Upper lobe of left lung (tissue), 6 donors: Measurements from ENCODE around the gene NLRP1. TPM values are rescaled to one million over a fixed set of nuclear protein-coding genes. Genes with fewer than 3 reads are reported as not detected.
A peak's percentile ranks its signal among the peaks of the same experiment; 100 is the strongest.

Experiments used
- ATAC-seq, 2 donors: fragments of 200-7000 bp; cut with Tn5 transposase; one replicate each; pipeline ENCODE4 v1.9.1; 2022; ENCODE audit warnings: mild to moderate bottlenecking in 2 of 2, moderate library complexity in 2 of 2; ENCODE audit not compliant: low FRiP score in 2 of 2
- DNase-seq, 2 donors: peaks; one replicate each; pipeline ENCODE4 v3.0.0-alpha.2; 2019 to 2020
- H3K27ac ChIP-seq, 4 donors: fragments of 200-600 bp; sonication (generic); one replicate each; pipeline ENCODE4 v1.5.1; 2016 to 2019
- H3K27me3 ChIP-seq, 4 donors: fragments of 200-600 bp; sonication (generic); one replicate each; pipeline ENCODE4 v1.5.1; 2017 to 2019
- H3K36me3 ChIP-seq, 4 donors: fragments of 200-600 bp; sonication (generic); one replicate each; pipeline ENCODE4 v1.5.1; 2016 to 2019
- H3K4me1 ChIP-seq, 4 donors: fragments of 200-600 bp; sonication (generic); one replicate each; pipeline ENCODE4 v1.5.1; 2018 to 2019
- H3K4me3 ChIP-seq, 4 donors: fragments of 200-600 bp; sonication (generic); one replicate each; pipeline ENCODE4 v1.5.1; 2017 to 2019; ENCODE audit warnings: mild to moderate bottlenecking in 2 of 4, moderate library complexity in 1 of 4
- H3K9me3 ChIP-seq, 4 donors: fragments of 200-600 bp; sonication (generic); one replicate each; pipeline ENCODE4 v1.5.1; 2018 to 2019
- EP300 ChIP-seq, 4 donors: sonication (generic); formaldehyde crosslinking; IDR thresholded peaks; one replicate each; pipeline ENCODE4 v1.5.1; 2017; ENCODE audit warnings: antibody characterized with exemption in 4 of 4, control low read depth in 2 of 4
- POLR2A ChIP-seq, 4 donors: fragments of 450-650 bp; IDR thresholded peaks; one replicate each; pipeline ENCODE4 v1.5.1; 2016 to 2017; ENCODE audit warnings: antibody characterized with exemption in 4 of 4, mild to moderate bottlenecking in 2 of 4
- POLR2AphosphoS5 ChIP-seq, 2 donors: sonication (generic); formaldehyde crosslinking; IDR thresholded peaks; one replicate each; pipeline ENCODE4 v1.5.1; 2017; ENCODE audit warnings: antibody characterized with exemption in 2 of 2
- WGBS, 2 donors: methylation state at CpG; one replicate each; pipeline ENCODE4 v1.1.5; 2017 to 2018; 5-methylcytosine and 5-hydroxymethylcytosine counted together
- total RNA-seq, 6 donors: library from RNA; depleted of rRNA in 4 of 6; stranded (reverse); fragments of >200 nt in 4 of 6; gene quantifications; one replicate each; pipeline versions ENCODE4 v1.1.0 to v1.2.1, GENCODE V29; 2016 to 2021
- TF ChIP-seq, protein P1 (sequence below), 6 experiments: fragments of 450-650 bp in 4 of 6; fragments of 200-600 bp in 2 of 6; sonication (generic) in 2 of 6; IDR thresholded peaks; one replicate each; pipeline ENCODE4 v1.5.1; 2016 to 2019; ENCODE audit warnings: antibody characterized with exemption in 6 of 6
- donor health status: DM: no; HTN: no; CAD: no; lungs with moderate emphysema.
- donor health status: DM: no; HTN: yes; CAD: no; lungs with severe emphysema.

NLRP1 gene
- total RNA-seq, 6 donors from 2014 or later = 24.3 to 137 (median 41.5) TPM

DNA sequence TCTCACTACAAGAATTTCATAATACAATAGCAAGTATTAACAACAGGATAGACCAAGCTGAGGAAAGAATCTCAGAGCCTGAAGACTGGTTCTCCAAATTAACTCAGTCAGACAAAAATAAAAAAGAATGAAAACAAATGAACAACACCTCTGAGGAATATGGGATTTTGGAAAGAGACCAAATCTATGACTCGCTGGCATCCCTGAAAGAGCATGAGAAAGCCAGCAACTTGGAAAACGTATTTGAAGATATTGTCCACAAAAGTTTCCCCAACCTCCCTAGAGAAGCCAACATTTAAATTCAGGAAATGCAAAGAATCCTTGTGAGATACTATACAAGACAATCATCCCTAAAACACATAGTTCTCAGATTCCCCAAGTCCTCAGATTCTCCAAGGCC lies 20.9 kb downstream of the NLRP1 start:
- Histone ChIP-seq H3K4me1 (no peaks in the 10 kb centered on the region), H3K9me3 (no peaks in the 10 kb centered on the region), H3K4me3 (no peak overlapping the region), H3K27me3 (no peaks in the 10 kb centered on the region), H3K27ac (no peak overlapping the region), H3K36me3 (peaks cover 0 to 25% (median 10%) of the 10 kb centered on the region in 4 donors)
- TF ChIP-seq POLR2A (IDR thresholded peaks at IDR 0.05) = no peak
- TF ChIP-seq EP300 (IDR thresholded peaks at IDR 0.05) = no peak
- no peak for TF ChIP-seq POLR2AphosphoS5 (IDR thresholded peaks at IDR 0.05)
- ATAC-seq (no peak), DNase-seq (no peak)
- 86 to 92% methylated on average over 2 of the region's 2 CpGs for WGBS, 2 donors

DNA sequence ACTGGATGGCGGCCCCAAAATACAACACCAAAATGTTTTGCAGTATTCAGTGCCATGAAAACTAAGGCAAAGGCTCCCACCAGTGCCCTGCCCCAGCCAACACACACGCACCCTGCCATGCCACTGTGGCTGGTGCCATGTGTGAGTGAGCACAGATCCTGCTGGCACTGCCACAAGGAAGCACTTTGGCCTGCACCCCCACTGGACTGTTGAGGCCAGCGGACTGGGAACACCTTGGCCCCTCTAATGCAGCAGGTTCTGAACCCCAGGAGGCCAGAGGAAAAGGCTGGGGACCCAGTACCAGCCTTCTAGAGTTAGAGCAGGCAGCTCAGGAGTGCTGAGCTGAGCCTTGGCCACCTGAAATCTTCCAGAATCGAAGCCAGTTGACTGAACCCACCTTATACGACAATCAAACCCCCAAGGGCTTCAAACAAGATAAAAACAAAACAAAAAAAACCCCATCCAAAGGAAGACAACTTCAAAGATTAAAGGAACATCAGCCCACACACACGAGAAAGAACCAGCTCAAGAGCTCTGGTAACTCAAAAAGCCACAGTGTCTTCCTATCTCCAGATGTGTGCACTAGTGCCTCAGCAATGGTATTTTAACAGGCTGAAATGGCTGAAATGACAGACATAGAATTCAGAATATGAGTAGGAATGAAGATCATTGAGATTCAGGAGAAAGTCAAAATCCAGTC lies 21.5 kb downstream of the NLRP1 start:
- H3K27me3 ChIP-seq = no peaks in the 10 kb centered on the region
- ATAC-seq (peak in 1 of 2 donors; percentile 28), DNase-seq (no peak)
- TF ChIP-seq POLR2A (IDR thresholded peaks at IDR 0.05) (no peak), POLR2AphosphoS5 (IDR thresholded peaks at IDR 0.05) (no peak), EP300 (IDR thresholded peaks at IDR 0.05) (no peak)
- TF ChIP-seq, protein P1, sequence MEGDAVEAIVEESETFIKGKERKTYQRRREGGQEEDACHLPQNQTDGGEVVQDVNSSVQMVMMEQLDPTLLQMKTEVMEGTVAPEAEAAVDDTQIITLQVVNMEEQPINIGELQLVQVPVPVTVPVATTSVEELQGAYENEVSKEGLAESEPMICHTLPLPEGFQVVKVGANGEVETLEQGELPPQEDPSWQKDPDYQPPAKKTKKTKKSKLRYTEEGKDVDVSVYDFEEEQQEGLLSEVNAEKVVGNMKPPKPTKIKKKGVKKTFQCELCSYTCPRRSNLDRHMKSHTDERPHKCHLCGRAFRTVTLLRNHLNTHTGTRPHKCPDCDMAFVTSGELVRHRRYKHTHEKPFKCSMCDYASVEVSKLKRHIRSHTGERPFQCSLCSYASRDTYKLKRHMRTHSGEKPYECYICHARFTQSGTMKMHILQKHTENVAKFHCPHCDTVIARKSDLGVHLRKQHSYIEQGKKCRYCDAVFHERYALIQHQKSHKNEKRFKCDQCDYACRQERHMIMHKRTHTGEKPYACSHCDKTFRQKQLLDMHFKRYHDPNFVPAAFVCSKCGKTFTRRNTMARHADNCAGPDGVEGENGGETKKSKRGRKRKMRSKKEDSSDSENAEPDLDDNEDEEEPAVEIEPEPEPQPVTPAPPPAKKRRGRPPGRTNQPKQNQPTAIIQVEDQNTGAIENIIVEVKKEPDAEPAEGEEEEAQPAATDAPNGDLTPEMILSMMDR (IDR thresholded peaks at IDR 0.05) = no peak
- H3K36me3 ChIP-seq = peaks cover 0 to 31% (median 12%) of the 10 kb centered on the region in 4 donors
- no peaks in the 10 kb centered on the region for H3K9me3 ChIP-seq
- no peak overlapping the region for H3K27ac ChIP-seq
- WGBS, 2 donors = 82 to 83% methylated on average over 3 to 6 of the region's 6 CpGs
- H3K4me1 ChIP-seq = peaks cover 0 to 3% (median 0%) of the 10 kb centered on the region in 4 donors
- H3K4me3 ChIP-seq = no peak overlapping the region

GRCh38 chr17:5561736-5562571 lies 22.4 kb downstream of the NLRP1 start:
- ATAC-seq = peak in 1 of 2 donors; percentile 11
- H3K27ac ChIP-seq = no peak overlapping the region
- H3K4me3 ChIP-seq = no peak overlapping the region
- H3K27me3 ChIP-seq = no peaks in the 10 kb centered on the region
- no peak for DNase-seq
- WGBS, 2 donors = 85 to 87% methylated on average over 8 to 14 of the region's 14 CpGs
- H3K4me1 ChIP-seq = peaks cover 0 to 4% (median 0%) of the 10 kb centered on the region in 4 donors
- no peak for TF ChIP-seq POLR2A (IDR thresholded peaks at IDR 0.05)
- no peak for TF ChIP-seq POLR2AphosphoS5 (IDR thresholded peaks at IDR 0.05)
- TF ChIP-seq, protein P1 (IDR thresholded peaks at IDR 0.05) = no peak
- no peak for TF ChIP-seq EP300 (IDR thresholded peaks at IDR 0.05)
- peaks cover 0 to 36% (median 13%) of the 10 kb centered on the region in 4 donors for H3K36me3 ChIP-seq
- no peaks in the 10 kb centered on the region for H3K9me3 ChIP-seq

GRCh38 chr17:5560361-5560988 lies 23.8 kb downstream of the NLRP1 start:
- no peak for TF ChIP-seq EP300 (IDR thresholded peaks at IDR 0.05)
- TF ChIP-seq, protein P1 (IDR thresholded peaks at IDR 0.05) = no peak
- no peak for TF ChIP-seq POLR2AphosphoS5 (IDR thresholded peaks at IDR 0.05)
- TF ChIP-seq POLR2A (IDR thresholded peaks at IDR 0.05) = no peak
- H3K4me1 ChIP-seq = peaks cover 0 to 4% (median 0%) of the 10 kb centered on the region in 4 donors
- ATAC-seq (no peak), DNase-seq (no peak)
- H3K9me3 ChIP-seq = no peaks in the 10 kb centered on the region
- H3K27ac ChIP-seq = no peak overlapping the region
- 86 to 96% methylated on average over 9 of the region's 9 CpGs for whole genome bisulfite sequencing, 2 donors
- peaks cover 0 to 32% (median 13%) of the 10 kb centered on the region in 4 donors for H3K36me3 ChIP-seq
- H3K4me3 ChIP-seq = no peak overlapping the region
- H3K27me3 ChIP-seq = no peaks in the 10 kb centered on the region
